CD14-positive monocyte (primary cell): Measurements from ENCODE around the gene LDLRAD4. TPM values are rescaled to one million over a fixed set of nuclear protein-coding genes. Genes with fewer than 3 reads are reported as not detected.

Experiments
- DNase-seq, 3 donors: peaks; one replicate each; pipeline ENCODE4 v3.0.0-alpha.2; 2011 to 2022
- H2AFZ ChIP-seq: 2 replicates; pipeline ENCODE4 v1.6.0; 2012; ENCODE audit warnings: mild to moderate bottlenecking, low read depth, low read length, inconsistent platforms; ENCODE audit not compliant: insufficient read depth, poor library complexity, severe bottlenecking
- H3K27ac ChIP-seq, 2 donors: 1 replicate in 1 of 2; 2 replicates in 1 of 2; pipeline ENCODE4 v1.5.1; 2012 to 2013; ENCODE audit warnings: low read length in 2 of 2, control low read depth in 1 of 2, inconsistent platforms in 1 of 2, low read depth in 1 of 2, mild to moderate bottlenecking in 1 of 2
- H3K27me3 ChIP-seq, 2 donors: one replicate each; pipeline versions ENCODE4 v1.6.0 to v1.6.1; 2011 to 2013; ENCODE audit warnings: low read length in 2 of 2; ENCODE audit not compliant: control insufficient read depth in 2 of 2, insufficient read depth in 2 of 2
- H3K36me3 ChIP-seq, 2 donors: replicated peaks in 1 of 2; 1 replicate in 1 of 2; 2 replicates in 1 of 2; pipeline versions ENCODE4 v1.5.1 to v1.6.1; 2012 to 2013; ENCODE audit warnings: low read length in 2 of 2, control low read depth in 1 of 2, inconsistent platforms in 1 of 2, mild to moderate bottlenecking in 1 of 2; ENCODE audit not compliant: insufficient read depth in 2 of 2, control insufficient read depth in 1 of 2
- H3K4me1 ChIP-seq, 2 donors: 1 replicate in 1 of 2; 2 replicates in 1 of 2; pipeline versions ENCODE4 v1.5.1 to v1.6.1; 2012 to 2013; ENCODE audit warnings: low read length in 2 of 2, control low read depth in 1 of 2, inconsistent platforms in 1 of 2, mild to moderate bottlenecking in 1 of 2, moderate library complexity in 1 of 2; ENCODE audit not compliant: insufficient read depth in 2 of 2, control insufficient read depth in 1 of 2
- H3K4me2 ChIP-seq: replicated peaks from 2 replicates; pipeline ENCODE3; 2012; ENCODE audit warnings: low read length, moderate library complexity, mild to moderate bottlenecking; ENCODE audit not compliant: poor library complexity, severe bottlenecking; ENCODE audit errors: extremely low read depth
- H3K4me3 ChIP-seq, 3 experiments: fragments of 200-600 bp in 1 of 3; sonication (generic) in 1 of 3; replicated peaks in 1 of 3; 1 replicate in 2 of 3; 2 replicates in 1 of 3; pipeline ENCODE4 v1.5.1; 2011 to 2013; ENCODE audit warnings: low read length in 3 of 3, mild to moderate bottlenecking in 3 of 3, control low read depth in 2 of 3, low read depth in 2 of 3, inconsistent platforms in 1 of 3, moderate library complexity in 1 of 3
- H3K79me2 ChIP-seq: 2 replicates; pipeline ENCODE4 v1.6.0; 2012; ENCODE audit warnings: mild to moderate bottlenecking, control low read depth, inconsistent platforms, low read length, moderate library complexity; ENCODE audit not compliant: insufficient read depth
- H3K9ac ChIP-seq: 2 replicates; pipeline ENCODE4 v1.6.0; 2017; ENCODE audit warnings: low read length, mild to moderate bottlenecking; ENCODE audit not compliant: insufficient read depth, poor library complexity, severe bottlenecking
- H3K9me3 ChIP-seq, 2 donors: replicated peaks in 1 of 2; 1 replicate in 1 of 2; 2 replicates in 1 of 2; pipeline versions ENCODE4 v1.5.1 to v1.6.1; 2012 to 2013; ENCODE audit warnings: low read length in 2 of 2, control low read depth in 1 of 2; ENCODE audit not compliant: control insufficient read depth in 1 of 2, insufficient read depth in 1 of 2
- H4K20me1 ChIP-seq: 2 replicates; pipeline ENCODE4 v1.6.0; 2012; ENCODE audit warnings: mild to moderate bottlenecking, low read length, control low read depth, moderate library complexity; ENCODE audit not compliant: insufficient read depth
- H3K27ac Mint-ChIP-seq, 7 donors: one replicate each; pipeline ENCODE4 v1.8.0; 2020; ENCODE audit warnings: mild to moderate bottlenecking in 7 of 7, mixed read lengths in 7 of 7, moderate library complexity in 6 of 7, inconsistent platforms in 2 of 7
- H3K27me3 Mint-ChIP-seq, 3 donors: one replicate each; pipeline ENCODE4 v1.8.0; 2021 to 2022; ENCODE audit warnings: low read depth in 3 of 3, mild to moderate bottlenecking in 3 of 3, mixed read lengths in 3 of 3, moderate library complexity in 3 of 3, inconsistent platforms in 1 of 3
- H3K36me3 Mint-ChIP-seq, 2 donors: one replicate each; pipeline ENCODE4 v1.8.0; 2020; ENCODE audit warnings: mixed read lengths in 2 of 2, inconsistent platforms in 1 of 2, mild to moderate bottlenecking in 1 of 2
- H3K4me1 Mint-ChIP-seq: one replicate; pipeline ENCODE4 v1.8.0; 2020; ENCODE audit warnings: mild to moderate bottlenecking, mixed read lengths
- H3K4me3 Mint-ChIP-seq, 2 donors: one replicate each; pipeline ENCODE4 v1.8.0; 2020; ENCODE audit warnings: mild to moderate bottlenecking in 2 of 2, mixed read lengths in 2 of 2, moderate library complexity in 1 of 2
- H3K9me3 Mint-ChIP-seq, 7 donors: one replicate each; pipeline ENCODE4 v1.8.0; 2020 to 2022; ENCODE audit warnings: mixed read lengths in 7 of 7, mild to moderate bottlenecking in 6 of 7, moderate library complexity in 6 of 7, inconsistent platforms in 2 of 7
- CTCF ChIP-seq: fragments of 200-600 bp; IDR thresholded peaks from one replicate; pipeline ENCODE4 v1.8.0; 2022; ENCODE audit warnings: antibody characterized with exemption, mild to moderate bottlenecking
- WGBS: methylation state at CpG from one replicate; pipeline ENCODE4 v1.1.5; 2013; ENCODE audit warnings: missing lambda C conversion rate; ENCODE audit not compliant: insufficient coverage; 5-methylcytosine and 5-hydroxymethylcytosine counted together
- intact Hi-C, 2 donors: fragments of 100-400 bp; cut with micrococcal nuclease; formaldehyde crosslinking; loops; one replicate each; pipeline versions ENCODE4 v1.15.0 to v1.15.1; 2023
- polyA plus RNA-seq, 3 donors: library from polyadenylated mRNA; depleted of rRNA in 1 of 3; unstranded in 2 of 3; stranded (reverse) in 1 of 3; fragments of 300-500 nt in 2 of 3; fragments of >200 nt in 1 of 3; fragmentation: Illumina TruSeq in 2 of 3; gene quantifications; 1 replicate in 2 of 3; 2 replicates in 1 of 3; pipeline ENCODE4 v1.2.3, GENCODE V29; 2012 to 2021

The LDLRAD4 gene
- polyA plus RNA-seq, 3 donors: 13.5 to 15.4 (median 13.8) TPM

GRCh38 chr18:13558790-13559189 is 340.2 kb downstream of the LDLRAD4 start:
- Mint-ChIP-seq H3K27me3 (peaks cover 0 to 3% (median 2%) of the 10 kb centered on the region in 3 donors), H3K27ac (peak overlapping the region in 1 of 7 donors; percentile 84), H3K4me3 (no peak overlapping the region), H3K4me1 (peaks cover 33% of the 10 kb centered on the region), H3K9me3 (peaks cover 0 to 2% (median 0%) of the 10 kb centered on the region in 7 donors), H3K36me3 (peaks cover 5 to 12% of the 10 kb centered on the region in 2 donors)
- no peak overlapping the region for H2AFZ ChIP-seq
- H3K4me2 ChIP-seq: no peak overlapping the region
- H3K79me2 ChIP-seq: no peaks in the 10 kb centered on the region
- H3K27ac ChIP-seq: no peak overlapping the region
- intact Hi-C loops: loop anchor here (2.0 to 5.0 kb wide), 3 partner anchors 64 to 169 kb away; partner anchors contain the start of genes FAM210A (in 1 of the 2) and RNMT (in 1 of the 2)
- H3K4me3 ChIP-seq: no peak overlapping the region
- H3K36me3 ChIP-seq: no peaks in the 10 kb centered on the region
- no peaks in the 10 kb centered on the region for H3K27me3 ChIP-seq
- no peak overlapping the region for H3K9ac ChIP-seq
- H3K9me3 ChIP-seq: no peaks in the 10 kb centered on the region
- no peak for TF ChIP-seq CTCF
- H4K20me1 ChIP-seq: no peaks in the 10 kb centered on the region
- DNase-seq: no peak
- peaks cover 31 to 33% of the 10 kb centered on the region in 2 donors for H3K4me1 ChIP-seq
- 0% methylated on average over 1 of the region's 6 CpGs for WGBS

GRCh38 chr18:13559754-13560153 is 341.2 kb downstream of the LDLRAD4 start:
- peaks cover 4 to 15% of the 10 kb centered on the region in 2 donors for H3K36me3 Mint-ChIP-seq
- Histone ChIP-seq H2AFZ (no peak overlapping the region), H3K27me3 (no peaks in the 10 kb centered on the region), H3K9me3 (no peaks in the 10 kb centered on the region), H4K20me1 (no peaks in the 10 kb centered on the region), H3K9ac (no peak overlapping the region), H3K4me1 (peaks cover 40 to 43% of the 10 kb centered on the region in 2 donors), H3K4me3 (no peak overlapping the region), H3K27ac (no peak overlapping the region), H3K36me3 (no peaks in the 10 kb centered on the region), H3K79me2 (peaks cover 4% of the 10 kb centered on the region), H3K4me2 (no peak overlapping the region)
- TF ChIP-seq CTCF: no peak
- H3K4me1 Mint-ChIP-seq: peaks cover 42% of the 10 kb centered on the region
- intact Hi-C loops: loop anchor here (2.0 to 10.0 kb wide), 4 partner anchors 63 to 185 kb away; partner anchors contain the start of genes FAM210A (in 1 of the 2) and RNMT (in 1 of the 2)
- H3K4me3 Mint-ChIP-seq: no peak overlapping the region
- DNase-seq: peak in 1 of 3 donors; percentile 40
- H3K27ac Mint-ChIP-seq: peak overlapping the region in 5 of 7 donors; percentile 50 to 81 (median 68)
- peaks cover 0 to 2% (median 0%) of the 10 kb centered on the region in 7 donors for H3K9me3 Mint-ChIP-seq
- 75% methylated on average over 1 of the region's 4 CpGs for WGBS
- H3K27me3 Mint-ChIP-seq: peaks cover 0 to 3% (median under 1%) of the 10 kb centered on the region in 3 donors
